GM10248 (cell line): ENCODE results near the gene CEP20.

ENCODE experiments used
- CTCF ChIA-PET: fragments of 300-600 bp; sonication (Branson Sonifier 250); formaldehyde crosslinking; extraction: SDS; loops from one replicate; lab custom pipeline; 2021; ENCODE audit warnings: antibody characterized with exemption; lab: Yijun Ruan, JAX
- POLR2A ChIA-PET: fragments of 350-650 bp; sonication (Branson Sonifier 250); formaldehyde crosslinking; extraction: SDS; loops from one replicate; lab custom pipeline; 2020; ENCODE audit warnings: antibody characterized with exemption; lab: Yijun Ruan, JAX
- DNase-seq: peaks from one replicate; pipeline ENCODE4 v3.0.0; 2012; ENCODE audit errors: extremely low spot score
- TF ChIP-seq, protein P1 (sequence below): IDR thresholded peaks from 2 replicates; pipeline ENCODE4 v1.5.1; 2012; ENCODE audit warnings: mild to moderate bottlenecking, low read depth; ENCODE audit errors: extremely low read depth, missing control alignments, control extremely low read depth

The CEP20 gene

DNA sequence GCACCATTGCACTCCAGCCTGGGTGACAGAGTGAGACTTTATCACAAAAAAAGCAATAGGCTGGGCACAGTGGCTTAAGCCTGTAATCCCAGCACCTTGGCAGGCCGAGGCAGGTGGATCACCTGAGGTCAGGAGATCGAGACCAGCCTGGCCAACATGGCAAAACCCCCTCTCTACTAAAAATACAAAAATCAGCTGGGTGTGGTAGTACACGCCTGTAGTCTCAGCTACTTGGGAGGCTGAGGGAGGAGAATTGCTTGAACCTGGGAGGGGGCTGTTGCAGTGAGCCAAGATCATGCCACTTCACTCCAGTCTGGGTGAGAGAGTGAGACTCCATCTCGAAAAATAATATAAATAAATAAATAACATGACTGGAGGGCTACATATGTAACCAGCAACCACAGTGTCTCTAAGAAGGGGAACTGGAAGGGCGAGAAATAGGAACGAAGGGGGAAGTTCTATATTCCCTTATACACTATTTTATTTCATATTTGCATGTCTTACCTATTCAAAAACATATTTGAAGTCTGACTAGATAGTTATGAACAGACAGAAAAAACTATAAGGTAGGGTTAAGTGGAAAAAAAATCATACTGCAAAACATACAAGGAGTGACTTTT, 57.5 kb downstream of the CEP20 start:
- POLR2A ChIA-PET: no interaction called here
- no peak for DNase-seq
- CTCF ChIA-PET: interaction anchor here (1.3 kb wide), 1 partner anchor 10 kb away, joined by 9 read pairs; no protein-coding TSS in a partner anchor
- TF ChIP-seq, protein P1, sequence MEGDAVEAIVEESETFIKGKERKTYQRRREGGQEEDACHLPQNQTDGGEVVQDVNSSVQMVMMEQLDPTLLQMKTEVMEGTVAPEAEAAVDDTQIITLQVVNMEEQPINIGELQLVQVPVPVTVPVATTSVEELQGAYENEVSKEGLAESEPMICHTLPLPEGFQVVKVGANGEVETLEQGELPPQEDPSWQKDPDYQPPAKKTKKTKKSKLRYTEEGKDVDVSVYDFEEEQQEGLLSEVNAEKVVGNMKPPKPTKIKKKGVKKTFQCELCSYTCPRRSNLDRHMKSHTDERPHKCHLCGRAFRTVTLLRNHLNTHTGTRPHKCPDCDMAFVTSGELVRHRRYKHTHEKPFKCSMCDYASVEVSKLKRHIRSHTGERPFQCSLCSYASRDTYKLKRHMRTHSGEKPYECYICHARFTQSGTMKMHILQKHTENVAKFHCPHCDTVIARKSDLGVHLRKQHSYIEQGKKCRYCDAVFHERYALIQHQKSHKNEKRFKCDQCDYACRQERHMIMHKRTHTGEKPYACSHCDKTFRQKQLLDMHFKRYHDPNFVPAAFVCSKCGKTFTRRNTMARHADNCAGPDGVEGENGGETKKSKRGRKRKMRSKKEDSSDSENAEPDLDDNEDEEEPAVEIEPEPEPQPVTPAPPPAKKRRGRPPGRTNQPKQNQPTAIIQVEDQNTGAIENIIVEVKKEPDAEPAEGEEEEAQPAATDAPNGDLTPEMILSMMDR: no peak

DNA sequence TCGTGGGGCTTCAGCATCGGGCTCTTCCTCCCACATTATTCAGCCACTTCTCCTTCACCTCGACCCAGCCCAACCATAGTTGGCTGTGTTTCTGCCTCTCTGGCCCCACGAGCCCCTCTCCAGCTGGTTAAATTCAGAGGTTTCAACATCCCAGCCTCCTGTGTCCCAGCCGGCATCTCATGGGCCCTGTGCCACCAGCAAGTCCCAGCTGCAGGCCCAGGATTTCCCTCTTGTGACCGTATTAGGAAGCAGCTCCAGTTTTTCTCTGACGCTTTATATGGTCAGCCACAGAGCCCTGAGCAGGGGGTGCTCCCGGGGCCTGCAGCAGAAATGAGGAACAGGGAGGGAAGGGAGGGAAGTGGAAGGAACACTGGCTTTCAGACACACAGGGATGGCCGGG, 58.9 kb downstream of the CEP20 start:
- POLR2A ChIA-PET: no interaction called here
- DNase-seq: no peak
- CTCF ChIA-PET: no interaction called here
- TF ChIP-seq, protein P1: no peak

DNA sequence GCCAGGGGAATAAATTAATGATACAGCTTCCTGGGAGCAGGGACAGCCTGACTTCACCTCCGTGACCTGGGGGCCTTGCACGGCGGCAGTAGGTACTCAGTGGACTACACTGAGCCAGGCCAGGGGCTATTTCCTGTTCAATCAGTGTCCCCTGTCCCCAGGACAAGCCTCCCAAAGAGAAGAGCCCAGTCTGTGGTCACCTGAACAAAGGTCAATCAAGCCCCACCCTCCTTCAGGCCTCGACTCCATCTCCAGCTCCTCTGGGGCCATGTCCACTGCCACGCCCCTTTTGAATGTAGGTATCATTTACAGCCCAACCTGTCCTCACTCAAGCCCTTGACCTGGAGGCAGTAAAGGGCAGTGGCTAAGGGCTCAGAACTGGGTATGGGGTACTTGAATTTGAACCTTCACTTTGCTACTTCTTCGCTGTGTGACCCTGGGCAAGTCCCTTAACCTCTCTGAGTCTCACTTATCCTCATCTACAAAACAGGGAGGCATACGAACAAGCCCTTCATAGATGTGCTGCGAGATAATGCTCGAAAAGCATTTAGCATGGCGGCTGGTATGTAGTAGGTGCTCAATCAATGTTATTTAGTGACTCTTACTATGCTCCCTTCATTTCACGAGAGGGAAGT, 60.6 kb downstream of the CEP20 start:
- DNase-seq: no peak
- TF ChIP-seq, protein P1: no peak
- ChIA-PET CTCF (no interaction called here), POLR2A (interaction anchor here (0.7 kb wide), 1 partner anchor 20 kb away, joined by 4 read pairs; no protein-coding TSS in a partner anchor)

DNA sequence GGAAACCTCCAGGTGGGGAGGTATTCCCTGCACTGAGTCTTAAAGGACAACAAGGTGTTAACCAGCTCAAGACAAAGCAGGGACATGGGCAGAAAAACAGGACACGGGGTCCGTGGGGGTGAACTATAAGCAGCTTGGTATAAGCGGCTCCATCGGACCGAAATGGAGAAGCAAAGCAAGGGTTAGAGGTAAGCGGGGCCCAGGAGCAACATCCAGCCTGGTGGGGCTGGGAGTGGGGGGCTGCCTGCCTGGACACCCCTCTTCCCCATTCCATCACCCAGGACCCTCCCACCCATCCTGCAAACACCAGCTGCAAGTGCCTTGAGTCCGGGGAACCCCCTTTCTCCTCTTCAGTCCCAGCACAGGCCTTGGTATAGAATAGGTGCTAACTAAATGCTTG, 61.1 kb downstream of the CEP20 start:
- POLR2A ChIA-PET: no interaction called here
- CTCF ChIA-PET: interaction anchor here (1.0 kb wide), 1 partner anchor 71 kb away, joined by 3 read pairs; no protein-coding TSS in a partner anchor
- DNase-seq: no peak
- TF ChIP-seq, protein P1: no peak

DNA sequence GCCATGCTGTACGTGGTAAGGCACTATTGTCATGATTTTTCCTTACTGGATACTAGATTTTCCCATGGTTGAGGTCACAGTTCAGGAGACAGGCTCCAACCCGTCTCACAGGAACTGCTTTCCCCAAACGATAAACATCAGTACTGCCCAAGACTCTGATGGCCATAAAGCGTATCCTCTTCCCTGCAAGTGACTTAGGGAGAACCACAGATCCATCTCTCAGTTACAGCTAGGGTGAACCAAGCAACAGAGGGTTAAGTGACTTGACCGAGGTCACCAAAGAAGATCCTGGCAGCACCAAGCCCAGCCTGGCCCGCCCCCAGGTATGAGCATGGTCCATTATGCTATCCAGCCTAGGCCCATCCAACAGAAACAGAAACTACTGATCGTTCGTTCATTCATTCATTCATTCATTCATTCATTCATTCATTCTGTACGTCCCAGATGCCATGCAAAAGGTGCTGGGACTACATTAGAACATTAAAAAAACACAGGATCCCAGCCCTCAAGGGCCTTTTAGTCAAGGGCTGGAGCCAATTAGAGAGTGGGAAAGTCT, 62.6 kb downstream of the CEP20 start:
- CTCF ChIA-PET: interaction anchor here (0.9 to 1.4 kb wide), 4 partner anchors 14 to 302 kb away, joined by 3 to 5 read pairs (median 3); no protein-coding TSS in a partner anchor
- no peak for DNase-seq
- POLR2A ChIA-PET: interaction anchor here (0.6 kb wide), 1 partner anchor 1328 kb away, joined by 4 read pairs; no protein-coding TSS in a partner anchor
- TF ChIP-seq, protein P1: no peak

DNA sequence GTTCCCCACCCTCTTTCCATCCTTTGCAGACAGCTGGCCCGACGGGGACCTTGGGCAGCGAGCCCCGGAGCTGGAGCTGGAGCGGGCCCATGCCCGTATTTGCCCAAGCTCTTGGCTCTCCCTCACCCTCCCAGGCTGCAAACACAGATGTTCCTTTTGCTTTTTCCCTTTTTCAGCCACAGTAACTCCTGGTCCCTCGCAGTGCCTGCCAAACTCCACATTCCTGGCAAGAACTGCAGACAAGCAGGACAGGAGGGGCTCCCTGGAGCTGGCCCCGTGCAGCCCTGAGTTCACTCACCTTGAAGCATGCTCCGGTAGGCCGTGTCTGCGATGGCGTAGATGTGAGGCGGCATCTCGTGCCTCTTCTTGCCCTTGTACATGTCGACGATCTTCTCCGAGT, 65.4 kb downstream of the CEP20 start:
- TF ChIP-seq, protein P1: no peak
- ChIA-PET CTCF (interaction anchor here (0.7 to 3.6 kb wide), 14 partner anchors 11 to 57 kb away, joined by 3 to 28 read pairs (median 11); no protein-coding TSS in a partner anchor), POLR2A (no interaction called here)
- no peak for DNase-seq
